Measurements from ENCODE around the gene AHDC1. TPM values are rescaled to one million over a fixed set of nuclear protein-coding genes. Genes with fewer than 3 reads are reported as not detected.

AHDC1 gene
- total and polyA plus RNA-seq, 2 experiments from 2014 or later, result 3.9 to 5.3 TPM

- DNase-seq, result peak; percentile 56
- Histone ChIP-seq H3K9ac (peak overlapping the region; percentile 98), H3K27me3 (replicated peaks; ENCODE audit: insufficient read depth) (no peaks in the 10 kb centered on the region), H3K4me2 (ENCODE audit: unreplicated experiment) (peak overlapping the region; percentile 83), H3K27ac (peak overlapping the region; percentile 86), H3F3A (ENCODE audit: insufficient read depth) (peaks cover 20% of the 10 kb centered on the region), H2AFZ (peak overlapping the region; percentile 64), H3K4me1 (ENCODE audit: insufficient read depth) (peaks cover 18% of the 10 kb centered on the region), H3K4me3 (peak overlapping the region; percentile 100), H3K9me2 (ENCODE audit: insufficient read depth) (no peaks in the 10 kb centered on the region), H3K79me2 (ENCODE audit: insufficient read depth) (peaks cover 52% of the 10 kb centered on the region), H4K20me1 (ENCODE audit: insufficient read depth) (peaks cover 15% of the 10 kb centered on the region), H3K9me3 (ENCODE audit: low read depth) (no peaks in the 10 kb centered on the region), H3K36me3 (ENCODE audit: low read depth) (no peaks in the 10 kb centered on the region)
- in situ Hi-C loops (cut with MboI), result no loop called here
- 0% methylated on average over 20 to 25 of the region's 26 CpGs for WGBS, 2 experiments (ENCODE audit: low coverage in 1 of 2, low lambda C conversion rate in 2 of 2, missing lambda C conversion rate in 2 of 2)
- TF ChIP-seq EZH2 (IDR thresholded peaks at IDR 0.05; ENCODE audit: insufficient read depth, poor library complexity, severe bottlenecking) (no peak), EZH2phosphoT487 (IDR thresholded peaks at IDR 0.05; ENCODE audit: insufficient read depth, low read depth) (no peak)
Observed at GRCh38 chr1:27489501-27489972, 114.4 kb downstream of the AHDC1 start.

- Histone ChIP-seq H4K20me1 (ENCODE audit: insufficient read depth) (peaks cover 18% of the 10 kb centered on the region), H2AFZ (no peak overlapping the region), H3K27me3 (replicated peaks; ENCODE audit: insufficient read depth) (no peaks in the 10 kb centered on the region), H3K4me1 (ENCODE audit: insufficient read depth) (peaks cover 18% of the 10 kb centered on the region), H3K9me3 (ENCODE audit: low read depth) (no peaks in the 10 kb centered on the region), H3K4me2 (ENCODE audit: unreplicated experiment) (peak overlapping the region; percentile 83), H3K79me2 (ENCODE audit: insufficient read depth) (peaks cover 65% of the 10 kb centered on the region), H3K36me3 (ENCODE audit: low read depth) (no peaks in the 10 kb centered on the region), H3K4me3 (peak overlapping the region; percentile 100), H3F3A (ENCODE audit: insufficient read depth) (peaks cover 20% of the 10 kb centered on the region), H3K9ac (peak overlapping the region; percentile 98), H3K9me2 (ENCODE audit: insufficient read depth) (no peaks in the 10 kb centered on the region), H3K27ac (0 out of 2 replicates have a peak overlapping the region, but pooled peaks have one; percentile 86)
- in situ Hi-C loops (cut with MboI), result no loop called here
- peak; percentile 67 for DNase-seq
- WGBS, 2 experiments (ENCODE audit: low coverage in 1 of 2, low lambda C conversion rate in 2 of 2, missing lambda C conversion rate in 2 of 2), result 8 to 14% methylated on average over 6 of the region's 6 CpGs
- TF ChIP-seq EZH2 (IDR thresholded peaks at IDR 0.05; ENCODE audit: insufficient read depth, poor library complexity, severe bottlenecking) (no peak), EZH2phosphoT487 (IDR thresholded peaks at IDR 0.05; ENCODE audit: insufficient read depth, low read depth) (no peak)
Observed at GRCh38 chr1:27487966-27488884, 115.7 kb downstream of the AHDC1 start.

GRCh38 chr1:27485363-27485762, 118.6 kb downstream of the AHDC1 start:
- peaks cover 17% of the 10 kb centered on the region for H3F3A ChIP-seq (ENCODE audit: insufficient read depth)
- H3K27me3 ChIP-seq (replicated peaks; ENCODE audit: insufficient read depth), result no peaks in the 10 kb centered on the region
- H3K27ac ChIP-seq, result no peak overlapping the region
- no peak for TF ChIP-seq EZH2 (IDR thresholded peaks at IDR 0.05; ENCODE audit: insufficient read depth, poor library complexity, severe bottlenecking)
- no peaks in the 10 kb centered on the region for H3K36me3 ChIP-seq (ENCODE audit: low read depth)
- peaks cover 33% of the 10 kb centered on the region for H4K20me1 ChIP-seq (ENCODE audit: insufficient read depth)
- no peak for DNase-seq
- no peaks in the 10 kb centered on the region for H3K9me3 ChIP-seq (ENCODE audit: low read depth)
- H3K79me2 ChIP-seq (ENCODE audit: insufficient read depth), result peaks cover 93% of the 10 kb centered on the region
- in situ Hi-C loops (cut with MboI), result no loop called here
- H3K4me2 ChIP-seq (ENCODE audit: unreplicated experiment), result no peak overlapping the region
- no peak overlapping the region for H2AFZ ChIP-seq
- no peaks in the 10 kb centered on the region for H3K9me2 ChIP-seq (ENCODE audit: insufficient read depth)
- H3K9ac ChIP-seq, result no peak overlapping the region
- no peak overlapping the region for H3K4me3 ChIP-seq
- 100% methylated on average over 1 of the region's 1 CpG for WGBS, 2 experiments (ENCODE audit: low coverage in 1 of 2, low lambda C conversion rate in 2 of 2, missing lambda C conversion rate in 2 of 2)
- peaks cover 21% of the 10 kb centered on the region; the same call in 1 of the 2 replicates for H3K4me1 ChIP-seq (ENCODE audit: insufficient read depth)

Small RNAs within 50 kb of the gene (small RNA-seq; reads per million reads assigned to genes)
- gene AL031729.1 (ENCODE audit: low read depth, low replicate concordance), result not detected

Other genes starting within 250 kb of the AHDC1 start
- 31.5 and 40.3 TPM in 2 replicates for gene MAP3K6, start 237.2 kb downstream of the AHDC1 start, total RNA-seq (2014; rRNA removed; shearing (Covaris generic))
- gene MAP3K6, start 237.2 kb downstream of the AHDC1 start, polyA plus RNA-seq (2016; fragmentation: Nextera tagmentation; extraction: Ambion mirVana), result 13.7 and 17.9 TPM in 2 replicates
- not detected in 2 replicates for gene FCN3, start 229.3 kb downstream of the AHDC1 start, total RNA-seq (2014; rRNA removed; shearing (Covaris generic))
- not detected in 2 replicates for gene FCN3, start 229.3 kb downstream of the AHDC1 start, polyA plus RNA-seq (2016; fragmentation: Nextera tagmentation; extraction: Ambion mirVana)
- gene CD164L2, start 220.8 kb downstream of the AHDC1 start, total RNA-seq (2014; rRNA removed; shearing (Covaris generic)), result not detected in 2 replicates
- gene CD164L2, start 220.8 kb downstream of the AHDC1 start, polyA plus RNA-seq (2016; fragmentation: Nextera tagmentation; extraction: Ambion mirVana), result not detected in 2 replicates
- 0.32 and 0.38 TPM in 2 replicates for gene GPR3, start 211.5 kb downstream of the AHDC1 start, total RNA-seq (2014; rRNA removed; shearing (Covaris generic))
- gene GPR3, start 211.5 kb downstream of the AHDC1 start, polyA plus RNA-seq (2016; fragmentation: Nextera tagmentation; extraction: Ambion mirVana), result 1.6 and 1.8 TPM in 2 replicates
- 18.6 and 19.3 TPM in 2 replicates for gene WASF2, start 114.0 kb downstream of the AHDC1 start, total RNA-seq (2014; rRNA removed; shearing (Covaris generic))
- 117 and 118 TPM in 2 replicates for gene WASF2, start 114.0 kb downstream of the AHDC1 start, polyA plus RNA-seq (2016; fragmentation: Nextera tagmentation; extraction: Ambion mirVana)
- not detected in 2 replicates for gene FGR, start 31.0 kb upstream of the AHDC1 start, total RNA-seq (2014; rRNA removed; shearing (Covaris generic))
- not detected in 2 replicates for gene FGR, start 31.0 kb upstream of the AHDC1 start, polyA plus RNA-seq (2016; fragmentation: Nextera tagmentation; extraction: Ambion mirVana)
- 31.9 and 32.1 TPM in 2 replicates for gene IFI6, start 68.0 kb upstream of the AHDC1 start, total RNA-seq (2014; rRNA removed; shearing (Covaris generic))
- 50.2 and 53.5 TPM in 2 replicates for gene IFI6, start 68.0 kb upstream of the AHDC1 start, polyA plus RNA-seq (2016; fragmentation: Nextera tagmentation; extraction: Ambion mirVana)
- 10.2 and 15.3 TPM in 2 replicates for gene FAM76A, start 121.8 kb upstream of the AHDC1 start, total RNA-seq (2014; rRNA removed; shearing (Covaris generic))
- 6.2 and 6.9 TPM in 2 replicates for gene FAM76A, start 121.8 kb upstream of the AHDC1 start, polyA plus RNA-seq (2016; fragmentation: Nextera tagmentation; extraction: Ambion mirVana)
- gene STX12, start 169.1 kb upstream of the AHDC1 start, total RNA-seq (2014; rRNA removed; shearing (Covaris generic)), result 86.7 and 97.1 TPM in 2 replicates
- gene STX12, start 169.1 kb upstream of the AHDC1 start, polyA plus RNA-seq (2016; fragmentation: Nextera tagmentation; extraction: Ambion mirVana), result 56.6 and 57.1 TPM in 2 replicates
- 36.4 and 48.3 TPM in 2 replicates for gene PPP1R8, start 226.6 kb upstream of the AHDC1 start, total RNA-seq (2014; rRNA removed; shearing (Covaris generic))
- gene PPP1R8, start 226.6 kb upstream of the AHDC1 start, polyA plus RNA-seq (2016; fragmentation: Nextera tagmentation; extraction: Ambion mirVana), result 7.4 and 7.7 TPM in 2 replicates